Measurements from ENCODE around the gene C10orf67.

- TF ChIP-seq, protein P1, sequence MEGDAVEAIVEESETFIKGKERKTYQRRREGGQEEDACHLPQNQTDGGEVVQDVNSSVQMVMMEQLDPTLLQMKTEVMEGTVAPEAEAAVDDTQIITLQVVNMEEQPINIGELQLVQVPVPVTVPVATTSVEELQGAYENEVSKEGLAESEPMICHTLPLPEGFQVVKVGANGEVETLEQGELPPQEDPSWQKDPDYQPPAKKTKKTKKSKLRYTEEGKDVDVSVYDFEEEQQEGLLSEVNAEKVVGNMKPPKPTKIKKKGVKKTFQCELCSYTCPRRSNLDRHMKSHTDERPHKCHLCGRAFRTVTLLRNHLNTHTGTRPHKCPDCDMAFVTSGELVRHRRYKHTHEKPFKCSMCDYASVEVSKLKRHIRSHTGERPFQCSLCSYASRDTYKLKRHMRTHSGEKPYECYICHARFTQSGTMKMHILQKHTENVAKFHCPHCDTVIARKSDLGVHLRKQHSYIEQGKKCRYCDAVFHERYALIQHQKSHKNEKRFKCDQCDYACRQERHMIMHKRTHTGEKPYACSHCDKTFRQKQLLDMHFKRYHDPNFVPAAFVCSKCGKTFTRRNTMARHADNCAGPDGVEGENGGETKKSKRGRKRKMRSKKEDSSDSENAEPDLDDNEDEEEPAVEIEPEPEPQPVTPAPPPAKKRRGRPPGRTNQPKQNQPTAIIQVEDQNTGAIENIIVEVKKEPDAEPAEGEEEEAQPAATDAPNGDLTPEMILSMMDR (IDR thresholded peaks at IDR 0.05): no peak
- no peak for TF ChIP-seq POLR2A (IDR thresholded peaks at IDR 0.05)
Measured at GRCh38 chr10:23341004-23341403, 3.6 kb downstream of the C10orf67 start.

All from uterus (tissue), 2 donors.